GM12872 (cell line): ENCODE data around the gene SLC4A3.

Experiments
- CTCF ChIP-seq: IDR thresholded peaks from 3 replicates; pipeline ENCODE4 v1.5.1; 2011; ENCODE audit warnings: low read depth, mild to moderate bottlenecking, low read length, moderate library complexity; ENCODE audit not compliant: insufficient read depth

SLC4A3 gene

GRCh38 chr2:219596954-219597551 lies 30.4 kb upstream of the SLC4A3 start:
- no peak for TF ChIP-seq CTCF

- TF ChIP-seq CTCF = no peak
Measured at GRCh38 chr2:219597552-219598307, 29.7 kb upstream of the SLC4A3 start, which contains the start of gene STK11IP. Gene STK11IP, plus strand, starts transcription at chr2:219597857. Its CDS starts 263 bp downstream, at chr2:219598120.

GRCh38 chr2:219598308-219599078 lies 28.9 kb upstream of the SLC4A3 start:
- no peak for TF ChIP-seq CTCF

GRCh38 chr2:219603771-219604170 lies 23.7 kb upstream of the SLC4A3 start:
- TF ChIP-seq CTCF = no peak

- no peak for TF ChIP-seq CTCF
Measured at GRCh38 chr2:219605607-219605954, 21.8 kb upstream of the SLC4A3 start.

GRCh38 chr2:219607931-219608330 lies 19.5 kb upstream of the SLC4A3 start:
- TF ChIP-seq CTCF = no peak

- TF ChIP-seq CTCF = no peak
Measured at GRCh38 chr2:219608399-219608964, 18.9 kb upstream of the SLC4A3 start.
